ENCODE results near the gene GCNA. TPM values are rescaled to one million over a fixed set of nuclear protein-coding genes. Genes with fewer than 3 reads are reported as not detected.

Gene GCNA
- total RNA-seq, 1 experiment from 2014 or later, result 1.0 TPM

Other genes with a start within 250 kb of the GCNA start
- gene TAF1, start 212.1 kb upstream of the GCNA start, total RNA-seq (2021), result 31.2 to 35.5 TPM (median 35.0 TPM) in 3 replicates
- gene OGT, start 45.3 kb upstream of the GCNA start, total RNA-seq (2021), result 121 to 141 TPM (median 126 TPM) in 3 replicates
- 0.11 TPM in 1 of 3 replicates, not detected in the others for gene CXCR3, start 40.1 kb downstream of the GCNA start, total RNA-seq (2021)
- not detected in 3 replicates for gene CXorf49, start 139.8 kb downstream of the GCNA start, total RNA-seq (2021)
- gene CXorf49B, start 184.9 kb downstream of the GCNA start, total RNA-seq (2021), result not detected in 3 replicates

Data from WTC11 (cell line).